GM20431 (cell line): ENCODE results near the gene ENTR1.
"Not testable (repeated sequence)": the region's sequence is repeated elsewhere in the genome, so short reads cannot be mapped to it uniquely, and the experiment has no call there.

Experiments used
- in situ Hi-C: fragments of 300-500 bp; cut with MseI, MboI; formaldehyde crosslinking; loops from one replicate; pipeline ENCODE4 v1.15.0; 2020; ENCODE audit warnings: low sequenced_read_pairs; ENCODE audit not compliant: unreplicated experiment

ENTR1 gene

GRCh38 chr9:136423432-136424146, 13.2 kb upstream of the ENTR1 start:
- in situ Hi-C loops = no loop called here

GRCh38 chr9:136422876-136423275, 12.5 kb upstream of the ENTR1 start:
- in situ Hi-C loops = no loop called here

DNA sequence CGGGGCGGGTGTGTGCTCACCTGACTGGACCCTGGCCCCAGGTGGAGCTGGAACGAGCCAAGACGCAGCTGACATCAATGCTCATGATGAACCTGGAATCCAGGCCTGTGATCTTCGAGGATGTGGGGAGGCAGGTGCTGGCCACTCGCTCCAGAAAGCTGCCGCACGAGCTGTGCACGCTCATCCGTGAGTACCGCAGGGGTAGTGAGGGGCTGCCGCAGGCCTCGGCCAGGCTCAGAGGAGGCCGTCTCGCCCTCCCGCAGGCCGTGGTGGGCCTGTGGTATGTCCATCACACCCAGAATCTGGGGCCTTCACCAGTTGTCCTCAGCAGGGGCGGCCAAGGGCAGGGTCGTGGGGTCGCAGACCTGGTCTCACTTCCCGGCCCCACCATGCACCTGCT, 11.4 kb upstream of the ENTR1 start:
- in situ Hi-C loops = no loop called here

GRCh38 chr9:136419092-136419420, 8.6 kb upstream of the ENTR1 start:
- in situ Hi-C loops = no loop called here

- in situ Hi-C loops = no loop called here
Observed at GRCh38 chr9:136418182-136419091, 8.0 kb upstream of the ENTR1 start.

DNA sequence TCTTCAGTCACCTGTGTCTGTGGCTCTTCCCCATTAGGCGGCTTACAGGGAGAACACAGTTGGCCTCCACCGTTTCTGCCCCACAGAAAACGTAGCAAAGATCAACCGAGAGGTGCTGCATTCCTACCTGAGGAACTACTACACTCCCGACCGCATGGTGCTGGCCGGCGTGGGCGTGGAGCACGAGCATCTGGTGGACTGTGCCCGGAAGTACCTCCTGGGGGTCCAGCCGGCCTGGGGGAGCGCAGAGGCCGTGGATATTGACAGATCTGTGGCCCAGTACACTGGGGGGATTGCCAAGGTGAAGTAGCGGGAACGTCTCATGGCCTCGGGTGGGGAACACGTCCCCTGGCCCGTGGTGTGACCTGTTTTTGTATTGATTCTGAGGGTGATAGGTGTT, 6.5 kb upstream of the ENTR1 start:
- in situ Hi-C loops = no loop called here

DNA sequence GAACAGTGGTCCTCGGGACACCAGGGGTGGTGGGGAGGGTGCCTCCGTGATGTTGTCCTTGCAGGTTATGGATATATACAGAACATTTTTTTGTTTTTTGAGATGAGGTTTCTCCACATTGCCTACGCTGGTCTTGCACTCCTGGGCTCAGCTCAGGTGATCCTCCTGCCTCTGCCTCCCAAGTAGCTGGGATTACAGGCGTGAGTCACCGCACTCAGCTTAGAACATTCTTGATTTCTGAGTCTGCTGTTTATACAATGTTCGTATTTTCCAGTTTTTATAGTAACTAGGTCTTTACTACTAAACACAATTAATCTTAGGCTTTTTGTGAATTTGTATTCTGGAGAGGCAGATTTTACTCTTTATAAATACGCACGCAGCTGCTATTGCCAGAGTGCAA, 6.0 kb upstream of the ENTR1 start:
- in situ Hi-C loops = no loop called here

GRCh38 chr9:136412962-136413361, 2.5 kb upstream of the ENTR1 start:
- in situ Hi-C loops = no loop called here

DNA sequence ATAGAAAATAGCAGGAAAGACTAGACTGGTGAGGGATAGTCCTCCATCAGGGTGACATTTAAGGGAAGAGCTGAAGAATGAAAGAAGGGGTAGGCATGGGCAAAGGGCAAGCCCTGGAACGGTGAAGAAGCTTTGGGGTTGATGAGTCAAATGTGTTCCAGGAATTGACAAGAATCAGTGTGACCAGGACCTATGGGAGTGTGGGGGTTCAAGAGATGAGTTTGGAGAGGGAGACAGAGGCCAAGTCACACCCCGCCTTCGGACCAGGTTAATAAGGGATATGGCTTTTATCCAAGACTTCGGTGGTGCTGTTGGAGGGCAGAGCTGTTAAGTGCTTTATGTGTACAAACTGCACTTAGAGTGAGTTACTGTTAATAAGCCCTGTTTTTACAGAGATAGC, 964 bp upstream of the ENTR1 start:
- in situ Hi-C loops = no loop called here

DNA sequence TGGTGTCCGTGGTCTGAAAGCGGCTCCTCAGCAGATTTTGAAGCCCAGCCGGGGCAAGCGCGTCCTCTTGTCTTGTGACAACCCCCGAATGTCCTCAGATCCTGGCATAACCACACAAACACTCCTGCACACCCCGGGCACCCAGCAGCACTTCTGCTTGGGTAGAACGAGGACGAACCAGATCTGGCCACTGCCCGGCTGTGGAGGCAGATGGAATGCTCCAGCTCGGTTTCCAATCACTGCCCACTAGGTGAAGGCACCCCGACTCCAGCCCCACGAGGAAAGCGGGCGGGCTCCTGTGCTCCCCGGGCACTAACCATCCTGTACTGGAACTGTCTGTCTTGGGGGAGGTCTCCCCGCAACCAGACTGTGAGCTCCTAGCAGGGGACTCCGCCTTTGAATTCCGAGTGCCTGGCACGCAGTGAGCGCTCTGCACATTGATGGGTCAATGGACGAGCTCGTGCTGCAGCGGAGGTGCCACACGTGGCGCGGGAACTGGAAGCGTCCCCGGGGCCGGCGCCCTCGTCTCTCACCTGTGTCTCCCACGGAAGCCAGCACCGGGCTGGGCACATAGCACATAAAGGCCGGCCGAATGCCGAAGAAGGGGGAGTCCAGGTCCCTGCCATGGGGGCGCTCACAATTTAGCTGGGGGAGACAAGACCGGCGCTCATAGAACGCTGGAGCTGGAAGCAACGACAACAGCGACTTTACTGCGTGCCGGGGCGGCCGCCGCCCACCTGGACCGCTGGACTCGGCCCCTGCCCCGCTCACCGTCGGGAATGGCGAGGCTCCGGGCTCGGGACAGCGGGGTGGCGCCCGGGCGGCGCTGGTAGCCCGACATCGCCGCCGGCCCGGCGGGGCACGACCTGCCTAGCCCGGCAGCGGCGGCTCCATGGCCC, 608 bp downstream of the ENTR1 start:
- in situ Hi-C loops = no loop called here

- in situ Hi-C loops = no loop called here
Observed at GRCh38 chr9:136407911-136408310, 2.5 kb downstream of the ENTR1 start.

- in situ Hi-C loops = not testable (repeated sequence)
Observed at GRCh38 chr9:136407061-136407460, 3.4 kb downstream of the ENTR1 start.

DNA sequence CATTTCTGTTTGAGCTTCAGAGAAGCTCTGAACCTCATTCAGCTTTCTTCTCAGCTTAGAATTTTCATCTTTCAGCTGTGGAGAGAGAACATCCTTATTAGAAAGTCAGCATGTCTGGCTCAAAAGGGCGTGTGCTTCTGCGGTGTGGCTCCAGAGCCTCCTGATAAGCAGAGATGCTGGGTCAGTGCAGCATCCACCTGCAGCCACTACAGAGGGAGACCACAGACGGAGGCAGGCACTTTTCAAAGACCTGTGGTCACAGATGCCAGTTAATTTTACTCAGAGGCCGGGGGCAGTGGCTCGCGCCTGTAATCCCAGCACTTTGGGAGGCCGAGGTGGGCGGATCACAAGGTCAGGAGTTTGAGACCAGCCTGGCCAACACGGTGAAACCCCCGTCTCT, 4.5 kb downstream of the ENTR1 start:
- in situ Hi-C loops = not testable (repeated sequence)

DNA sequence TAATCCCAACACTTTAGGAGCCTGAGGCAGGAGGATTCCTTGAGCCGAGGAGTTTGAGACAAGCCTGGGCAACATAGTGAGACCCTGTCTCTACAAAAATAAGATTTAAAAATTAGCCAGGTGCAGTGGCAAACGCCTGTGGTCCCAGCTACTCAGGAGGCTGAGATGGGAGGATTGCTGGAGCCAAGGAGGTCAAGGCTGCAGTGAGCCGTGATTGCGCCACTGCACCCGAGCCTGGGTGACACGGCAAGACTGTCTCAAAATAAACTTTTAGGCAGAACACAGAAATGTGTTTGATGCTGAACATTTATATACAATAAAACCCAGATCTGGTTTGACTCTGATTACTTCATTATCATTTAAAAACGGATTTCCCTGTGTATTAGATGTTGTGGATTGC, 4.9 kb downstream of the ENTR1 start:
- in situ Hi-C loops = no loop called here

DNA sequence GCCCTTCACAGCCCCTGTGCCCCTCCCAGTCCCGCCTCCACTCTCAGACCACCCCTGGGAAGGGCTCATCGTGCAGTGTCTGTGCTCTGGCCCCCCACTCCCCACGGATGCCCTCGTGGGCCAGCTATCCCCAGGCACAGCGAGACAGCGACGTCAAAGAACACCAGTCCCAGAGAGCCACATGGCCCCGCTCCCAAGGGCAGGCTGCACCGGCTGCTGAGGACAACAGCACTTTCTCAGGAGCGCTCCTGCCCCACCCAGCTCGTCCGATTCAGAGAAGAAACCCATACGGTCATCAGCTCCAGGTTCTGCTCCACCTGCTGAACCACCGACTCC, 5.6 kb downstream of the ENTR1 start:
- in situ Hi-C loops = no loop called here

DNA sequence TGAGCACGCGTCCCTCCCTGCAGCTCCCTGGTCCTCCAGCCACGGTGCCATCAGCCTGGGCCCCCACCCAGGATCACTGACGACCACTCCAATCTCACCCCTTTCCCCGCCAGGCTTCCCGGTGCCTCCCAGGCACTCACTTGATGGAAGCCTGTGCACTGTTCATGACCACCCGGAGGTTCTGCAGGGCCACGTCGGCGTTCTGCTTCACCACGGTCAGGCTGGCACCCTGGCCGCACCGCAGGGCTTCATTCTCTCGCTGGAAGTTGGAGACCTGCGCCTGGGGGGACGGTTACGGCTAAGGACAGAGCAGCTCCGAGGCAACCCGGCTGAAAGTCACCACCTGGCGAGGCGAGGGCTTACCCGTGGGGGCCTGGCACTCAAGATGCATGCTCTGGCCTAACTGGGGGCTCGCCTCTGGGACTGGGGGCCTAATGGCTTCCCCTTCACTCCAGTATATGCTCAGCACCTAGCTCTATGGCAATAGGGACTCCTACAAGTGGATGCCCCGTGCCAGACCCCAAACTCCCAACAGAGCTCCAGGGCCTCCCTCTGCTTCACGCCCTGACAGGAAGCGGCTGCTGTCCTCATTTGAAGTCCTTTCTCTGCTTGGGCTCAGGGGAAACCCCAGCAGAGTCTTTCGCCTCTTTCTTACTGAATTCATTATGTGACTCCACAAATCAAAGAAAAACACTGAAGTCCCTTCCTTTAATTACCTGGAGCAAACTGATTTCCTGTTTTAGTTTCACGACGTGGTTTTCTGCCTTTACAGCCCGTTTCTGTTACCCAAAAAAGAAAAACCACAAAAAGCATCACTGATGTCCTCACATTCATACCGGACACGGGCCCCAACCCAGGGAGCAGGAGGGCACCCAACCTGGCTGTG, 6.3 kb downstream of the ENTR1 start:
- in situ Hi-C loops = no loop called here

- in situ Hi-C loops = no loop called here
Observed at GRCh38 chr9:136403538-136403914, 6.9 kb downstream of the ENTR1 start.

GRCh38 chr9:136402067-136402466, 8.3 kb downstream of the ENTR1 start:
- in situ Hi-C loops = no loop called here

DNA sequence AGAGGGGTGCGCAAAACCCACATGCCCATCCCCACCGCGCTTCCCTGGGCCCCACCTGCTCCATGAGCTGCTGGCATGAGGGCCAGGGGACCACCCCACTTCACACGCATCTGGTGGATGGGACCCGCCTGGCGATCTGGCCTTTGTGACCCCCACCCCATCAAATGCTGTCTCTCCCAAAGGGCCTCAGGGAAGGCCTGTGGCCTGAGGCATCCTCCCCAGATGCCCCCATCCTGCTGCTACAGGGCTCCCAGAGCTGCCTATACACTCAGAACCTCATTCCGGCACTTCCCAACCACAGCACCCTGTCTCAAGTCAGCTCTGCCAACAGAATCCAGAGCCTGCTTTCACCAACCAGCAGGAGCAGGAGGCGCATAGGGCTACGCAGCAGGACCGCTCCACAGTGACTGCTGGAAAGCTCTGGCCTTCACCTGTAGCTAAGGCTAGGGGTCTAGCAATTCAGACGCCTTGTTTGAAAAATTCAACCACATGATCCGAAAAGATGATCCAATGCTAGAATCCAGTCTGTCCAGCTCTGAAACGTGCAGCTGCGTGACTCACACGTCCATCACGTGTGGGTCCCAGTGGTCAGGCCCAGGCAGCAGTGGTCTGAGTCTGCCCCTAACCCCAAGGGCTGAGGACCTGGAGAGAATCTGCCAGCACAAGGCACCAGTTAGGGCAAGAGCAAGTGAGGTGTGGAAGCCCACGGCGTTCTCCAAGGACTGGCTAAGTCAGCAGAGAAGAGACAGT, 9.1 kb downstream of the ENTR1 start:
- in situ Hi-C loops = no loop called here
